GM13977 (cell line): Measurements from ENCODE around the gene ZSWIM1.
"Not testable (repeated sequence)": the region's sequence is repeated elsewhere in the genome, so short reads cannot be mapped to it uniquely, and the experiment has no call there.

Source experiments
- DNase-seq: peaks from one replicate; pipeline ENCODE4 v3.0.0; 2012; ENCODE audit warnings: low spot score
- in situ Hi-C: fragments of 300-500 bp; cut with MboI; formaldehyde crosslinking; loops from one replicate; pipeline ENCODE4 v1.12.0; 2022; ENCODE audit warnings: low sequenced_read_pairs, low pct_unique_long_range_greater_than_20kb, mixed read lengths, inconsistent platforms; ENCODE audit not compliant: unreplicated experiment
- TF ChIP-seq, protein P1 (sequence below): IDR thresholded peaks from 2 replicates; pipeline ENCODE4 v1.5.1; 2012; ENCODE audit warnings: mild to moderate bottlenecking, control low read depth; ENCODE audit not compliant: insufficient read depth; ENCODE audit errors: extremely low read depth, missing control alignments

Gene ZSWIM1

GRCh38 chr20:45863543-45864470 is 17.2 kb upstream of the ZSWIM1 start:
- in situ Hi-C loops: no loop called here
- no peak for DNase-seq
- TF ChIP-seq, protein P1, sequence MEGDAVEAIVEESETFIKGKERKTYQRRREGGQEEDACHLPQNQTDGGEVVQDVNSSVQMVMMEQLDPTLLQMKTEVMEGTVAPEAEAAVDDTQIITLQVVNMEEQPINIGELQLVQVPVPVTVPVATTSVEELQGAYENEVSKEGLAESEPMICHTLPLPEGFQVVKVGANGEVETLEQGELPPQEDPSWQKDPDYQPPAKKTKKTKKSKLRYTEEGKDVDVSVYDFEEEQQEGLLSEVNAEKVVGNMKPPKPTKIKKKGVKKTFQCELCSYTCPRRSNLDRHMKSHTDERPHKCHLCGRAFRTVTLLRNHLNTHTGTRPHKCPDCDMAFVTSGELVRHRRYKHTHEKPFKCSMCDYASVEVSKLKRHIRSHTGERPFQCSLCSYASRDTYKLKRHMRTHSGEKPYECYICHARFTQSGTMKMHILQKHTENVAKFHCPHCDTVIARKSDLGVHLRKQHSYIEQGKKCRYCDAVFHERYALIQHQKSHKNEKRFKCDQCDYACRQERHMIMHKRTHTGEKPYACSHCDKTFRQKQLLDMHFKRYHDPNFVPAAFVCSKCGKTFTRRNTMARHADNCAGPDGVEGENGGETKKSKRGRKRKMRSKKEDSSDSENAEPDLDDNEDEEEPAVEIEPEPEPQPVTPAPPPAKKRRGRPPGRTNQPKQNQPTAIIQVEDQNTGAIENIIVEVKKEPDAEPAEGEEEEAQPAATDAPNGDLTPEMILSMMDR: no peak

DNA sequence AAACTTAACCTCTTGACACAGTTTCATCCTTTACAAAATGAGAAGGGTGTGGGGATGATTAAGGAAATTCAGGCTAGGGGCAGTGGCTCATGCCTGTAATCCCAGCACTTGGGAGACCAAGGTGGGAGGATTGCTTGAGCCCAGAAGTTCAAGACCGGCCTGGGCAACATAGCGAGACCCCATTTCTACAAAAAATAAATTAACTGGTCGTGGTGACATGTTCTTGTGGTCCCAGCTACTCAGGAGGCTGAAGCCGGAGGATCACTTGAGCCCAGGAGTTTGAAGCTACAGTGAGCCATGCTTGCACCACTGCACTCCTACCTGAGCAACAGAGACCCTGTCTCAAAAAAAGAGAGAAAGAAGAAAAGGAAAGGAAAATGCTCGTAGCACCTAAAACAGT is 14.6 kb upstream of the ZSWIM1 start:
- TF ChIP-seq, protein P1: no peak
- in situ Hi-C loops: no loop called here
- DNase-seq: no peak

DNA sequence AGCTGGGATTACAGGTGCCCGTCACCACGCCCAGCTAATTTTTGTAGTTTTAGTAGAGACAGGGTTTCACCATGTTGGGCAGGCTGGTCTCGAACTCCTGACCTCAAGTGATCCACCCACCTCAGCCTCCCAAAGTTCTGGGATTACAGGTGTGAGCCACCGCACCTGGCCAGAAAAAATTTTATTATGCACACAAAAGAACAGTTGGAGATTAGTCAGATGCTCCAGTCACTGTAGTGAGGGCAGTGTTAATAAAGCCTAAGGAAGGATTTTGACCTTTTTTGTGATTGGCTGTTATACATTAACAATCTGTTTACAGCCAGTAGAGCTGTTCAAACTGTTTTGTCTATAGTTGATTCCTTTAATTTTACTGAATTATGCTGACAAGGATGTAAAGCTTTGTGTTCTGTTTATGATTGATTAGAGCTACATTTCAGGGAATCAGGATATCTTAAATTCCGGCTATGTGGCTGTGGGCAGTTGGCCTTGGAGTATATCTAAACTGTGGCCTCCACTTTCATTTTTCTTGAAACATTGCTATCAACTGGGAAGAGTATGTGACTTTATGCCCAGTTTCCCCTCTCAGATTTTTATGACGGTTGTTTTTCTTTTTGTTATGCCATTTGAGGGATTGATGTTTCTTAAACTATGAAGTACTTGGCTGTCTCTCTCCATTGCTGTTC is 13.8 kb upstream of the ZSWIM1 start:
- in situ Hi-C loops: no loop called here
- no peak for DNase-seq
- TF ChIP-seq, protein P1: no peak

DNA sequence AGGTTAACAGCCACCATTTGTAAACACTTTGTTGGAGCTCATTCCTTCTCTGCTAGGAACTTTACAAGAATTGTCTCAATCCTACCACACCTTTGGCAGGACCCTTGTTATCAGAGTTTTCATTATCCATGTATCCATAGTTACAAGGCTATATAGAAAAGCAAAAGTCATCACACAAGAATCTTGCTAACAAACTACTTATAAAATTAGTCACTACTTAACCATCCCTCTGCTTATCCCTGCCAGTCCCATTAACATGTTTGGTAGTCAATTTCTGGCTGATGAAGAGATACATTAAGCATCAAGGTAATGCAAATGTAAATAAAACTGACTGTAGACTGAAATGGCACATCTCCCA is 13.2 kb upstream of the ZSWIM1 start:
- TF ChIP-seq, protein P1: no peak
- in situ Hi-C loops: no loop called here
- DNase-seq: no peak

DNA sequence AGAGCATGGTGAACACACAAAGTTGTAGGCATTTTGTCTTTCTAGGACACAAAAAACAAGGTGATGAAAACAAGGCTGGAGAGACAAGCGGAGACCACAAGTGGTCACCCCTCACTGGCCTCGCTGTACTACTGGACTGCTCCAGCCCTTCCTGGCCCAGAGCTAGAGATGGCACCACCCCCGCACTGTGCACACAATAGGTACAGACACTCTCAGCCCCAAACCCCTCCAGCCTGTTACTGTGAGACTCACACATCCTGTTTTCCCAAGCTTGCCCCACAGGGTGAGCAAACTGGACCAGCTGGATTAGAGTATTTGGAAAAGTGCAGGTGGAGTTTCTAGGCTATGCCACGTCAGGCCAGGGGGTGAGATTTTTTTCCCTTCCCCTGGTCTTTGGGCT is 8.4 kb upstream of the ZSWIM1 start:
- TF ChIP-seq, protein P1: no peak
- in situ Hi-C loops: no loop called here
- no peak for DNase-seq

DNA sequence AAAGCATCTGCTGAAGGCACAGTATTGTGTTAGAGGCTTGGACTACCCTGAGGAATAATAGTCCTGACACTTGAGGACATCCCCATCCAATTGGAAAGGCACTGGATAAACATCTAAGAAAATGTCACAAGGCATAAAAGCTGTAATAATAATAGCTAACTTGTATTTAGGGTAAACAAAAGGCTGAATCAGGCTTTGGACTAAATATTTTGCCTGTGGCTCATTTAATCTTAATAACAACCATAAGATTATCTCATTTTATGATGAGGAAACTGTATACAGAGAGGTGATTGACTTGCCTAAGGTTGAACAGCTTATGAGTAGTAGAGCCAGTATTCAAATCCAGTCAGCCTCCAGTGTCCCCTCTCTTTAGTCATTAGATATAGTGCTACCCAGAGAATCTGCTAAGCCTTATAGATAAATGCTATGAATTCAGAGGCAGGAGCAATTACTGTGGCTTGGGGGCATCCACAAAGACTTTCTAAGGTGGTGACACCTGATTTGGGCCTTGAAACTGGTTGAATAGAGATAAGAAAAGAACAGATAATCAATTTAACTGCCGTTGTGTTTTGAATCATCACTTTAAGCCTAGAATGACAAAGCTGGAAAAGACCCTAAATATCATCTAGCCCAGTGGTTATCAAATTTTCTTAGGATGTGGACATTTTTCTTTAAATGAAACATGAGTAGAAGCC is 7.5 kb upstream of the ZSWIM1 start:
- no peak for DNase-seq
- in situ Hi-C loops: no loop called here
- TF ChIP-seq, protein P1: no peak

- in situ Hi-C loops, DNase-seq: not testable (repeated sequence)
Observed at GRCh38 chr20:45874104-45874481, 6.9 kb upstream of the ZSWIM1 start.
